GM23338 (cell line): ENCODE measurements around the gene PPM1L. TPM values are rescaled to one million over a fixed set of nuclear protein-coding genes. Genes with fewer than 3 reads are reported as not detected.
"Not testable (repeated sequence)": the region's sequence is repeated elsewhere in the genome, so short reads cannot be mapped to it uniquely, and the experiment has no call there.

Source experiments
- ATAC-seq: fragments of 200-7000 bp; cut with Tn5 transposase; 3 replicates; pipeline ENCODE4 v1.9.1; 2020
- DNase-seq: peaks from one replicate; pipeline ENCODE4 v3.0.0-alpha.2; 2015; ENCODE audit warnings: low spot score
- H2AFZ ChIP-seq: fragments of 200-600 bp; sonication (generic); 2 replicates; pipeline ENCODE4 v1.8.0; 2016; ENCODE audit warnings: antibody characterized with exemption, mild to moderate bottlenecking, moderate library complexity
- H3F3A ChIP-seq: fragments of 200-600 bp; sonication (generic); replicated peaks from 2 replicates; pipeline ENCODE4 v1.8.0; 2017; ENCODE audit warnings: antibody characterized with exemption, mixed run types, low read depth
- H3K27ac ChIP-seq: fragments of 200-600 bp; sonication (generic); 2 replicates; pipeline ENCODE4 v1.6.1; 2016; ENCODE audit warnings: low read depth
- H3K27me3 ChIP-seq: fragments of 200-600 bp; sonication (generic); 2 replicates; pipeline ENCODE4 v1.8.0; 2016; ENCODE audit warnings: mild to moderate bottlenecking, mixed run types, moderate library complexity; ENCODE audit not compliant: insufficient read depth
- H3K36me3 ChIP-seq: fragments of 200-600 bp; sonication (generic); 2 replicates; pipeline ENCODE4 v1.8.0; 2016; ENCODE audit warnings: mild to moderate bottlenecking; ENCODE audit not compliant: insufficient read depth
- H3K4me1 ChIP-seq: fragments of 200-600 bp; sonication (generic); 2 replicates; pipeline ENCODE4 v1.8.0; 2016; ENCODE audit warnings: mild to moderate bottlenecking, moderate library complexity; ENCODE audit not compliant: insufficient read depth
- H3K4me2 ChIP-seq: fragments of 200-600 bp; sonication (generic); 2 replicates; pipeline ENCODE4 v1.7.1; 2017; ENCODE audit warnings: mixed run types
- H3K4me3 ChIP-seq: fragments of 200-600 bp; sonication (generic); 2 replicates; pipeline ENCODE4 v1.6.1; 2016; ENCODE audit warnings: mixed run types
- H3K79me2 ChIP-seq: fragments of 200-600 bp; sonication (generic); replicated peaks from 2 replicates; pipeline ENCODE4 v1.8.0; 2017; ENCODE audit warnings: mild to moderate bottlenecking; ENCODE audit not compliant: insufficient read depth
- H3K9me2 ChIP-seq: fragments of 200-600 bp; sonication (generic); 2 replicates; pipeline ENCODE4 v1.8.0; 2017; ENCODE audit not compliant: insufficient read depth
- H4K20me1 ChIP-seq: fragments of 200-600 bp; sonication (generic); replicated peaks from 2 replicates; pipeline ENCODE4 v1.8.0; 2017; ENCODE audit warnings: mild to moderate bottlenecking; ENCODE audit not compliant: insufficient read depth
- H3K27ac Mint-ChIP-seq: 2 replicates; pipeline ENCODE4 v1.8.0; 2020; ENCODE audit warnings: inconsistent platforms, mild to moderate bottlenecking, moderate library complexity, mixed read lengths
- H3K27me3 Mint-ChIP-seq: 3 replicates; pipeline ENCODE4 v1.8.0; 2022; ENCODE audit warnings: low read depth, mild to moderate bottlenecking, moderate library complexity, mixed read lengths, inconsistent platforms; ENCODE audit not compliant: insufficient read depth, poor library complexity
- H3K36me3 Mint-ChIP-seq: 3 replicates; pipeline ENCODE4 v1.8.0; 2021; ENCODE audit warnings: low read depth, mild to moderate bottlenecking, inconsistent platforms, moderate library complexity, mixed read lengths
- H3K4me1 Mint-ChIP-seq: 3 replicates; pipeline ENCODE4 v1.8.0; 2020; ENCODE audit warnings: mild to moderate bottlenecking, inconsistent platforms, mixed read lengths
- H3K4me3 Mint-ChIP-seq: 3 replicates; pipeline ENCODE4 v1.8.0; 2021; ENCODE audit warnings: moderate library complexity, mild to moderate bottlenecking, inconsistent platforms, mixed read lengths
- H3K9me3 Mint-ChIP-seq: 3 replicates; pipeline ENCODE4 v1.8.0; 2020; ENCODE audit warnings: moderate library complexity, mild to moderate bottlenecking, inconsistent platforms, mixed read lengths
- CREB1 ChIP-seq: fragments of 250-450 bp; sonication (Bioruptor Pico); IDR thresholded peaks from 2 replicates; pipeline ENCODE4 v1.5.0; 2020; ENCODE audit warnings: low read depth, mild to moderate bottlenecking, moderate library complexity
- CTCF ChIP-seq, 2 experiments: fragments of 200-600 bp in 1 of 2; sonication (generic) in 1 of 2; conservative IDR thresholded peaks; 2 replicates each; pipeline versions ENCODE4 v1.5.1 to v1.6.1; 2016 to 2017; ENCODE audit warnings: antibody characterized with exemption in 2 of 2, low read depth in 2 of 2, mild to moderate bottlenecking in 2 of 2, moderate library complexity in 1 of 2
- JUNB ChIP-seq: IDR thresholded peaks from one replicate; pipeline ENCODE4 v1.6.1; 2016; ENCODE audit warnings: antibody characterized with exemption; ENCODE audit not compliant: unreplicated experiment
- NANOG ChIP-seq: IDR thresholded peaks from 2 replicates; pipeline ENCODE4 v1.6.1; 2016; ENCODE audit warnings: antibody characterized with exemption, borderline replicate concordance
- STAT1 ChIP-seq: IDR thresholded peaks from one replicate; pipeline ENCODE4 v1.6.1; 2016; ENCODE audit warnings: antibody characterized with exemption; ENCODE audit not compliant: unreplicated experiment
- ZNF331 ChIP-seq: fragments of 250-450 bp; sonication (Bioruptor Pico); IDR thresholded peaks from 2 replicates; pipeline ENCODE4 v1.5.0; 2020; ENCODE audit warnings: low read depth, mild to moderate bottlenecking, moderate library complexity
- polyA plus RNA-seq: library from polyadenylated mRNA; unstranded; fragments of >200 nt; fragmentation: Nextera tagmentation; extraction: Ambion mirVana; gene quantifications from 2 replicates; pipeline ENCODE4 v1.2.1, GENCODE V29; 2016
- total RNA-seq: library from RNA; depleted of rRNA; stranded (reverse); fragments of >200 nt; shearing (Covaris generic); gene quantifications from 2 replicates; pipeline ENCODE4 v1.2.3, GENCODE V29; 2014
- TF ChIP-seq, protein P1 (sequence below): IDR thresholded peaks from 2 replicates; pipeline ENCODE4 v1.6.1; 2016; ENCODE audit warnings: antibody characterized with exemption
- TF ChIP-seq, protein P2 (sequence below): IDR thresholded peaks from one replicate; pipeline ENCODE4 v1.6.1; 2018; ENCODE audit warnings: antibody characterized with exemption; ENCODE audit not compliant: unreplicated experiment

The PPM1L gene
- total and polyA plus RNA-seq, 2 experiments from 2014 or later = 3.9 to 26.4 TPM

DNA sequence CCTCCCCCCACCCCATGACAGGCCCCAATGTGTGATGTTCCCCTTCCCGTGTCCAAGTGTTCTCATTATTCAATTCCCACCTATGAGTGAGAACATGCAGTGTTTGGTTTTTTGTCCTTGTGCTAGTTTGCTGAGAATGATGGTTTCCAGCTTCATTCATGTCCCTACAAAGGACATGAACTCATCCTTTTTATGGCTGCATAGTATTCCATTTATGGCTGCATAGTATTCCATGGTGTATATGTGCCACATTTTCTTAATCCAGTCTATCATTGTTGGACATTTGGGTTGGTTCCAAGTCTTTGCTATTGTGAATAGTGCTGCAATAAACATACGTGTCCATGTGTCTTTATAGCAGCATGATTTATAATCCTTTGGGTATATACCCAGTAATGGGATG is 254.1 kb downstream of the PPM1L start:
- H3K36me3 ChIP-seq, H3K27ac Mint-ChIP-seq, H4K20me1 ChIP-seq, H3K79me2 ChIP-seq, ATAC-seq, H3K9me3 Mint-ChIP-seq, H3K4me3 Mint-ChIP-seq, H3K4me3 ChIP-seq, H3K4me1 Mint-ChIP-seq, H3K36me3 Mint-ChIP-seq, H3K27me3 Mint-ChIP-seq, H3F3A ChIP-seq, H3K27ac ChIP-seq, H3K27me3 ChIP-seq, DNase-seq, H3K9me2 ChIP-seq, H3K4me2 ChIP-seq, H2AFZ ChIP-seq, H3K4me1 ChIP-seq: not testable (repeated sequence)

DNA sequence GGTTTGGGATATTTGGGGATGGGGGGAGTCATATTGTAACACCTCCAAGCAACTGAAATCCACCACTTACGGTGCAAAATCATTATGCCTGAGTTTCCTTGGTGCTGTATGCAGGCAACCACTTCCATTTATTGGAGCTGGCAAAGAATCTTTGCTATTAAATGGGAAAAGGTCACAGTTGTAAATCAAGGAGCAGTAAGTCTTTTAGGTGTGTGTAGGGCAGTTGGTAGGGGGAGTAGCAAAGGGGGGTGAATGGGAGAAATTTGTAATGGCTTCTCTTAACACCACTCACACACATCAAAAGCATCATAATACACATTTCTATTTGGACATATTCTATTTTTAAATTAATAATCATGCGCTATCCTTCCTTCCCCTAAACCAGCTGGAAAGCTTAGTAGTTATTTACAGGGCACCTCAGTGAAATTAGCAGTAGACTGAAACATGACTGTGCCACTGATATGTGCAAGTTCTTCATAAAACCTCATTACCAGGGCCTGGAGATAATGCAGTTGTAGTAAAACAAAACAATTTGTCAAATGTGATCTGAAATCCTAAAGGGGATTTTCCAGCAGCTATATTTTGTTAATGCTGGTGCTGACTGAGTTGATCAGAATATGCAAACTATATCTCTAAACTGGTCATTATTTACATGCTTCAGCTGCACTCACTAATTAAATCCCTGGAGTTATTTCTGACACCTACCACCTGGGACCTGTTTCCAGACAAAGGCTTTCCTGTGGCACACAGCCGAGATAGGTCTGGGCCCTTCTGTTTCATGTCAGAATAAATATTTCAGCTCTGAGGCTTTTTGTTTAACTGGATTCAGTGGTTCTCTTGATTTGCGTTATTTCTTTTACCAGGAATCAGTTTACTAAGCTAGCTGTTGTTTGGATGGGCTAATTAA is 259.1 kb downstream of the PPM1L start:
- Histone ChIP-seq H3K79me2 (no peaks in the 10 kb centered on the region), H3F3A (no peaks in the 10 kb centered on the region), H3K4me3 (no peak overlapping the region), H3K4me2 (no peak overlapping the region), H3K4me1 (no peaks in the 10 kb centered on the region), H3K36me3 (no peaks in the 10 kb centered on the region), H3K27me3 (no peaks in the 10 kb centered on the region), H3K9me2 (no peaks in the 10 kb centered on the region), H3K27ac (no peak overlapping the region), H2AFZ (no peak overlapping the region), H4K20me1 (no peaks in the 10 kb centered on the region)
- Mint-ChIP-seq H3K4me1 (peaks cover 4% of the 10 kb centered on the region; the same call in 1 of the 3 replicates), H3K9me3 (peaks cover 8% of the 10 kb centered on the region), H3K4me3 (no peak overlapping the region), H3K27me3 (no peaks in the 10 kb centered on the region), H3K36me3 (peaks cover 4% of the 10 kb centered on the region; the same call in 2 of the 3 replicates), H3K27ac (no peak overlapping the region; the same call in 1 of the 2 replicates)
- ATAC-seq (no peak), DNase-seq (no peak)
- TF ChIP-seq CTCF (conservative IDR thresholded peaks at IDR 0.05; ENCODE audit: low read depth in 2 of 2) (no peak), NANOG (no peak), ZNF331 (CRISPR knock-in tag) (no peak), JUNB (no peak), CREB1 (CRISPR knock-in tag) (no peak), STAT1 (no peak)
- TF ChIP-seq, protein P1, sequence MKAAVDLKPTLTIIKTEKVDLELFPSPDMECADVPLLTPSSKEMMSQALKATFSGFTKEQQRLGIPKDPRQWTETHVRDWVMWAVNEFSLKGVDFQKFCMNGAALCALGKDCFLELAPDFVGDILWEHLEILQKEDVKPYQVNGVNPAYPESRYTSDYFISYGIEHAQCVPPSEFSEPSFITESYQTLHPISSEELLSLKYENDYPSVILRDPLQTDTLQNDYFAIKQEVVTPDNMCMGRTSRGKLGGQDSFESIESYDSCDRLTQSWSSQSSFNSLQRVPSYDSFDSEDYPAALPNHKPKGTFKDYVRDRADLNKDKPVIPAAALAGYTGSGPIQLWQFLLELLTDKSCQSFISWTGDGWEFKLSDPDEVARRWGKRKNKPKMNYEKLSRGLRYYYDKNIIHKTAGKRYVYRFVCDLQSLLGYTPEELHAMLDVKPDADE = no peak
- TF ChIP-seq, protein P2, sequence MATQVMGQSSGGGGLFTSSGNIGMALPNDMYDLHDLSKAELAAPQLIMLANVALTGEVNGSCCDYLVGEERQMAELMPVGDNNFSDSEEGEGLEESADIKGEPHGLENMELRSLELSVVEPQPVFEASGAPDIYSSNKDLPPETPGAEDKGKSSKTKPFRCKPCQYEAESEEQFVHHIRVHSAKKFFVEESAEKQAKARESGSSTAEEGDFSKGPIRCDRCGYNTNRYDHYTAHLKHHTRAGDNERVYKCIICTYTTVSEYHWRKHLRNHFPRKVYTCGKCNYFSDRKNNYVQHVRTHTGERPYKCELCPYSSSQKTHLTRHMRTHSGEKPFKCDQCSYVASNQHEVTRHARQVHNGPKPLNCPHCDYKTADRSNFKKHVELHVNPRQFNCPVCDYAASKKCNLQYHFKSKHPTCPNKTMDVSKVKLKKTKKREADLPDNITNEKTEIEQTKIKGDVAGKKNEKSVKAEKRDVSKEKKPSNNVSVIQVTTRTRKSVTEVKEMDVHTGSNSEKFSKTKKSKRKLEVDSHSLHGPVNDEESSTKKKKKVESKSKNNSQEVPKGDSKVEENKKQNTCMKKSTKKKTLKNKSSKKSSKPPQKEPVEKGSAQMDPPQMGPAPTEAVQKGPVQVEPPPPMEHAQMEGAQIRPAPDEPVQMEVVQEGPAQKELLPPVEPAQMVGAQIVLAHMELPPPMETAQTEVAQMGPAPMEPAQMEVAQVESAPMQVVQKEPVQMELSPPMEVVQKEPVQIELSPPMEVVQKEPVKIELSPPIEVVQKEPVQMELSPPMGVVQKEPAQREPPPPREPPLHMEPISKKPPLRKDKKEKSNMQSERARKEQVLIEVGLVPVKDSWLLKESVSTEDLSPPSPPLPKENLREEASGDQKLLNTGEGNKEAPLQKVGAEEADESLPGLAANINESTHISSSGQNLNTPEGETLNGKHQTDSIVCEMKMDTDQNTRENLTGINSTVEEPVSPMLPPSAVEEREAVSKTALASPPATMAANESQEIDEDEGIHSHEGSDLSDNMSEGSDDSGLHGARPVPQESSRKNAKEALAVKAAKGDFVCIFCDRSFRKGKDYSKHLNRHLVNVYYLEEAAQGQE = no peak
